ENCODE data around the gene AGAP1.

GRCh38 chr2:235850289-235850688 is 356.4 kb downstream of the AGAP1 start:
- TF ChIP-seq POLR2A (IDR thresholded peaks at IDR 0.05; ENCODE audit: low read depth, low read length) (no peak), POLR2AphosphoS5 (IDR thresholded peaks at IDR 0.05; ENCODE audit: low read depth, low read length) (no peak), PAX5 (IDR thresholded peaks at IDR 0.05; ENCODE audit: insufficient read depth, low read length, severe bottlenecking) (no peak), TAF1 (IDR thresholded peaks at IDR 0.05; ENCODE audit: low read depth, low read length) (no peak), SPI1 (IDR thresholded peaks at IDR 0.05; ENCODE audit: low read depth, low read length) (no peak)
